Neuronal stem cell (in vitro differentiated cells): ENCODE results near the gene POLDIP2.

Source experiments
- DNase-seq: peaks from one replicate; pipeline ENCODE4 v3.0.0-alpha.2; 2013; ENCODE audit warnings: low spot score
- H2AFZ ChIP-seq: one replicate; pipeline ENCODE4 v1.6.1; 2013; ENCODE audit warnings: mild to moderate bottlenecking, low read length, inconsistent platforms
- H2AK5ac ChIP-seq: 2 replicates; pipeline ENCODE4 v1.6.1; 2013; ENCODE audit warnings: low read depth, mild to moderate bottlenecking, inconsistent platforms, low read length, moderate library complexity, mixed read lengths
- H2BK120ac ChIP-seq: 2 replicates; pipeline ENCODE4 v1.6.1; 2013; ENCODE audit warnings: low read depth, mild to moderate bottlenecking, inconsistent platforms, low read length, moderate library complexity, mixed read lengths
- H2BK12ac ChIP-seq: one replicate; pipeline ENCODE4 v1.6.1; 2013; ENCODE audit warnings: low read length, inconsistent platforms
- H2BK15ac ChIP-seq: 2 replicates; pipeline ENCODE4 v1.6.1; 2013; ENCODE audit warnings: mild to moderate bottlenecking, low read length, inconsistent platforms, mixed read lengths
- H2BK5ac ChIP-seq: one replicate; pipeline ENCODE4 v1.6.1; 2013; ENCODE audit warnings: inconsistent platforms, mild to moderate bottlenecking, low read length, moderate library complexity
- H3K14ac ChIP-seq: one replicate; pipeline ENCODE4 v1.6.1; 2013; ENCODE audit warnings: low read length, inconsistent platforms
- H3K18ac ChIP-seq: 2 replicates; pipeline ENCODE4 v1.6.1; 2013; ENCODE audit warnings: low read length, inconsistent platforms
- H3K23ac ChIP-seq: 2 replicates; pipeline ENCODE4 v1.6.1; 2013; ENCODE audit warnings: low read depth, mild to moderate bottlenecking, mixed read lengths, low read length, inconsistent platforms; ENCODE audit not compliant: poor library complexity
- H3K27ac ChIP-seq: replicated peaks from 3 replicates; pipeline ENCODE4 v1.5.1; 2013; ENCODE audit warnings: low read length, inconsistent platforms
- H3K27me3 ChIP-seq, 3 experiments: 2 replicates each; pipeline ENCODE4 v1.6.1; 2013; ENCODE audit warnings: low read length in 3 of 3, mild to moderate bottlenecking in 2 of 3, inconsistent platforms in 1 of 3, low read depth in 1 of 3, mixed read lengths in 1 of 3, moderate library complexity in 1 of 3; ENCODE audit not compliant: control insufficient read depth in 3 of 3, insufficient read depth in 3 of 3
- H3K36me3 ChIP-seq, 2 donors: replicated peaks in 1 of 2; 2 replicates each; pipeline ENCODE4 v1.6.1; 2013; ENCODE audit warnings: low read length in 2 of 2; ENCODE audit not compliant: control insufficient read depth in 2 of 2, insufficient read depth in 2 of 2
- H3K4ac ChIP-seq: 2 replicates; pipeline ENCODE4 v1.6.1; 2013; ENCODE audit warnings: inconsistent platforms, mild to moderate bottlenecking, low read length, moderate library complexity
- H3K4me1 ChIP-seq, 2 donors: 1 replicate in 1 of 2; 2 replicates in 1 of 2; pipeline ENCODE4 v1.6.1; 2013; ENCODE audit warnings: low read length in 2 of 2, low read depth in 1 of 2; ENCODE audit not compliant: control insufficient read depth in 2 of 2, insufficient read depth in 1 of 2
- H3K4me2 ChIP-seq: one replicate; pipeline ENCODE4 v1.6.1; 2013; ENCODE audit warnings: mild to moderate bottlenecking, low read length, inconsistent platforms; ENCODE audit not compliant: insufficient read depth, poor library complexity, severe bottlenecking
- H3K4me3 ChIP-seq, 2 donors: 2 replicates each; pipeline ENCODE4 v1.5.1; 2013; ENCODE audit warnings: low read length in 2 of 2, mild to moderate bottlenecking in 2 of 2, inconsistent platforms in 1 of 2, moderate library complexity in 1 of 2
- H3K79me1 ChIP-seq: one replicate; pipeline ENCODE4 v1.6.1; 2013; ENCODE audit warnings: low read depth, mild to moderate bottlenecking, inconsistent platforms, low read length, moderate library complexity
- H3K9ac ChIP-seq: one replicate; pipeline ENCODE4 v1.6.1; 2013; ENCODE audit warnings: mild to moderate bottlenecking, low read depth, low read length, inconsistent platforms; ENCODE audit not compliant: poor library complexity
- H3K9me3 ChIP-seq, 2 donors: replicated peaks in 1 of 2; 2 replicates each; pipeline versions ENCODE3 to v1.6.1; 2013; ENCODE audit warnings: low read length in 2 of 2, mild to moderate bottlenecking in 2 of 2, inconsistent platforms in 1 of 2, low read depth in 1 of 2, mixed read lengths in 1 of 2, moderate library complexity in 1 of 2; ENCODE audit not compliant: control insufficient read depth in 2 of 2, insufficient read depth in 1 of 2
- H4K8ac ChIP-seq: one replicate; pipeline ENCODE4 v1.6.1; 2013; ENCODE audit warnings: low read depth, mild to moderate bottlenecking, inconsistent platforms, low read length, moderate library complexity
- H4K91ac ChIP-seq: one replicate; pipeline ENCODE4 v1.6.1; 2013; ENCODE audit warnings: low read length, low read depth, mild to moderate bottlenecking, inconsistent platforms; ENCODE audit not compliant: poor library complexity
- WGBS, 2 donors: extraction: QIAGEN DNeasy Blood & Tissue Kit; methylation state at CpG; one replicate each; pipeline ENCODE4 v1.1.7; 2013; ENCODE audit warnings: missing lambda C conversion rate in 2 of 2, mixed read lengths in 1 of 2; ENCODE audit not compliant: insufficient read length in 2 of 2, insufficient replicate concordance in 1 of 2; ENCODE audit errors: extremely low coverage in 2 of 2; 5-methylcytosine and 5-hydroxymethylcytosine counted together

POLDIP2 gene

GRCh38 chr17:28347261-28347891 lies 10.0 kb downstream of the POLDIP2 start:
- H2AK5ac ChIP-seq = no peak overlapping the region

DNA sequence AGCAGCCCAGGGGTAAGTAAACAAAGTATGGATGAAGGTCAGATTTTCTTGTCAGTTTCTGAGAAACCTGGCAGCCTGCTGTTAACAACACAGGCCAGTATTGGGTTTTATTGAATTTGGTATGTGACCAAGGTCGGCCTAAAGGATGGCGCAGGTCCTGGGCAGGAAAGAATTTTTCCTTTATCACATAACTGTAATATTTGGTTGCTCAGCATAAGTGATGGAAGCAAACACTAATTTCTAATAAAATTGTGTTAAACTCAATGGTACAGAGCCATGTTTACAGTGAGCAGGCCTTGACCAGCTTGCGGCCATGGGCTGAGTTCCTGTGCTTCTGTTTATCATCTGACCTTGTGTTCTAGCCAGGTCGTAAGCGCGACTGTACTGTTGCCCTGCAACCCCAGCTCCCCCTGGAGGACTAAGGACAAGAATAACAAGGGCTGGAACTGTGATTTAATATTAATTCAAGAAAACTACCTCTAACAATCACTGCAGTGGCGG lies 10.5 kb downstream of the POLDIP2 start:
- H3K9ac ChIP-seq = no peak overlapping the region
- H3K79me1 ChIP-seq = no peaks in the 10 kb centered on the region
- H3K23ac ChIP-seq = no peak overlapping the region
- no peak overlapping the region for H4K91ac ChIP-seq
- H3K27ac ChIP-seq = no peak overlapping the region
- H3K4me3 ChIP-seq = no peak overlapping the region
- H3K27me3 ChIP-seq = no peaks in the 10 kb centered on the region
- H3K36me3 ChIP-seq = peaks cover 71 to 100% of the 10 kb centered on the region in 2 donors
- no peak for DNase-seq
- H2AFZ ChIP-seq = no peak overlapping the region
- no peak overlapping the region for H2BK12ac ChIP-seq
- H3K4me2 ChIP-seq = no peak overlapping the region
- no CpG with 5 or more reads among the region's 7 CpGs for WGBS, 2 donors
- H3K4me1 ChIP-seq = peaks cover 0 to 6% of the 10 kb centered on the region in 2 donors
- no peak overlapping the region for H4K8ac ChIP-seq
- H2AK5ac ChIP-seq = no peak overlapping the region
- H3K14ac ChIP-seq = no peak overlapping the region
- H3K9me3 ChIP-seq = no peaks in the 10 kb centered on the region
- H2BK120ac ChIP-seq = no peak overlapping the region
- no peak overlapping the region for H2BK15ac ChIP-seq
- H2BK5ac ChIP-seq = no peak overlapping the region
- H3K4ac ChIP-seq = no peak overlapping the region
- H3K18ac ChIP-seq = no peak overlapping the region

More at GRCh38 chr17:28347261-28347891, 10.0 kb downstream of the POLDIP2 start:
- Histone ChIP-seq H3K9me3 (no peaks in the 10 kb centered on the region), H2BK15ac (no peak overlapping the region), H3K79me1 (no peaks in the 10 kb centered on the region), H4K8ac (no peak overlapping the region), H2BK12ac (no peak overlapping the region), H3K27me3 (no peaks in the 10 kb centered on the region), H3K9ac (no peak overlapping the region), H3K23ac (no peak overlapping the region), H2BK5ac (no peak overlapping the region), H3K4me1 (peaks cover 0 to 6% of the 10 kb centered on the region in 2 donors), H3K4me3 (no peak overlapping the region), H3K18ac (no peak overlapping the region), H3K4me2 (no peak overlapping the region), H3K14ac (no peak overlapping the region), H2BK120ac (no peak overlapping the region), H2AFZ (no peak overlapping the region), H3K27ac (peak overlapping the region; percentile 21), H3K36me3 (peaks cover 68 to 99% of the 10 kb centered on the region in 2 donors), H4K91ac (no peak overlapping the region), H3K4ac (no peak overlapping the region)
- DNase-seq = no peak
- WGBS, 2 donors = no CpG with 5 or more reads among the region's 8 CpGs

DNA sequence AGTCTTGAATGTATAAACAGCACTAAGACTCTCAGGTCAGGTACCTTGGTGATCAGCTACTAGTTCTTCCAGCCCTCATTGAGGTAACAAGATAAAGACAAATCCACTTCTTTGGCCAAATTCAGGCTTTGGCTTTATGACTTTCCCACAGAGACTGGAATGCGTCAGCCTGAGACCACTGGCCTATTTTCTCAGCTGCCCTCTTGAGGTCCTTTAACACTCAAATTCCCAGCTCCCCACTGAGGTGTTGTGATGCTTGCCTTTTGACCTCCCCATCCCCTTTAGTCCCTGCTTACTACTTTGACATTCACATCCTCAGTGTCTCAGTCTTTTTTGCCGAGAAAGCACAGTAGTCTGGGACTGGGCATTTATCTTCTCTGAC lies 11.1 kb downstream of the POLDIP2 start:
- Histone ChIP-seq H2AK5ac (no peak overlapping the region), H4K8ac (no peak overlapping the region), H3K9me3 (no peaks in the 10 kb centered on the region), H2BK5ac (no peak overlapping the region), H2BK12ac (no peak overlapping the region), H2BK120ac (no peak overlapping the region), H3K27ac (no peak overlapping the region), H3K36me3 (peaks cover 71 to 100% of the 10 kb centered on the region in 2 donors), H3K14ac (no peak overlapping the region), H3K9ac (no peak overlapping the region), H2AFZ (no peak overlapping the region), H3K23ac (no peak overlapping the region), H4K91ac (no peak overlapping the region), H3K4me1 (peaks cover 0 to 6% of the 10 kb centered on the region in 2 donors), H3K27me3 (no peaks in the 10 kb centered on the region), H2BK15ac (no peak overlapping the region), H3K4me3 (no peak overlapping the region), H3K4ac (no peak overlapping the region), H3K18ac (no peak overlapping the region), H3K4me2 (no peak overlapping the region), H3K79me1 (no peaks in the 10 kb centered on the region)
- WGBS, 2 donors = no CpG with 5 or more reads among the region's 2 CpGs
- DNase-seq = no peak

- H4K91ac ChIP-seq = no peak overlapping the region
- no peak overlapping the region for H3K4me2 ChIP-seq
- H3K14ac ChIP-seq = no peak overlapping the region
- peaks cover 68 to 100% of the 10 kb centered on the region in 2 donors for H3K36me3 ChIP-seq
- no peak overlapping the region for H3K4me3 ChIP-seq
- no peak overlapping the region for H3K23ac ChIP-seq
- no peak overlapping the region for H4K8ac ChIP-seq
- no peak overlapping the region for H2BK5ac ChIP-seq
- H3K4me1 ChIP-seq = peaks cover 0 to 6% of the 10 kb centered on the region in 2 donors
- H3K18ac ChIP-seq = no peak overlapping the region
- no peak overlapping the region for H2BK12ac ChIP-seq
- no CpG with 5 or more reads among the region's 13 CpGs for WGBS, 2 donors
- no peaks in the 10 kb centered on the region for H3K79me1 ChIP-seq
- H3K9ac ChIP-seq = no peak overlapping the region
- H3K27ac ChIP-seq = no peak overlapping the region
- no peak for DNase-seq
- H3K9me3 ChIP-seq = no peaks in the 10 kb centered on the region
- H2BK120ac ChIP-seq = no peak overlapping the region
- H3K4ac ChIP-seq = no peak overlapping the region
- H2BK15ac ChIP-seq = no peak overlapping the region
- H3K27me3 ChIP-seq = no peaks in the 10 kb centered on the region
- no peak overlapping the region for H2AK5ac ChIP-seq
- no peak overlapping the region for H2AFZ ChIP-seq
Measured at GRCh38 chr17:28345419-28346198, 11.7 kb downstream of the POLDIP2 start.
